ENCODE data around the gene IGSF8.
"Not testable (repeated sequence)": the region's sequence is repeated elsewhere in the genome, so short reads cannot be mapped to it uniquely, and the experiment has no call there.

IGSF8 gene

GRCh38 chr1:160097911-160098851 lies at the start of gene IGSF8:
IGSF8 (minus strand) TSS chr1:160098619; CDS start chr1:160098472, 147 bp downstream.
- DNase-seq = peak; percentile 44 to 61

GRCh38 chr1:160148121-160148520 lies 49.7 kb upstream of the IGSF8 start:
- DNase-seq = no peak

GRCh38 chr1:160146107-160146506 lies 47.7 kb upstream of the IGSF8 start:
- no peak for DNase-seq

GRCh38 chr1:160144921-160145320 lies 46.5 kb upstream of the IGSF8 start:
- DNase-seq = no peak

GRCh38 chr1:160143695-160144094 lies 45.3 kb upstream of the IGSF8 start:
- DNase-seq = peak; percentile 9 to 36

DNA sequence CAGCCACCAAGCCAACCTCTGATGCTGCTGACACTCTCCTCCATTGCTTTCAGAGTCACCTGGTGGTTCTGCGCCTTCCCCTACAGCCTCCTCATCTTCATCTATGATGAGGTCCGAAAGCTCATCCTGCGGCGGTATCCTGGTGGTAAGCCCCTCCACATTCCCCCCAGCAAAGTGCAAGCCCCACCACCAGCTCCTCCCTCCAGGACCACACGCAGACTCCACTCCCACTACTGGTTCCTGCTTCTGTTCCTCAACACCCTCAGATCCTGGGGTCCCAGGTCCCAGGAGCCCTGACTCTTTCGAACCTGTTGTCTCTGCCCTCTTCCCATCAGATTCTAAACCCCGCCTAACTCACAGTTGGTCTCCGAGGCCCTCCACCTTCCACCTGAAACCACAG lies 41.4 kb upstream of the IGSF8 start:
- no peak for DNase-seq

DNA sequence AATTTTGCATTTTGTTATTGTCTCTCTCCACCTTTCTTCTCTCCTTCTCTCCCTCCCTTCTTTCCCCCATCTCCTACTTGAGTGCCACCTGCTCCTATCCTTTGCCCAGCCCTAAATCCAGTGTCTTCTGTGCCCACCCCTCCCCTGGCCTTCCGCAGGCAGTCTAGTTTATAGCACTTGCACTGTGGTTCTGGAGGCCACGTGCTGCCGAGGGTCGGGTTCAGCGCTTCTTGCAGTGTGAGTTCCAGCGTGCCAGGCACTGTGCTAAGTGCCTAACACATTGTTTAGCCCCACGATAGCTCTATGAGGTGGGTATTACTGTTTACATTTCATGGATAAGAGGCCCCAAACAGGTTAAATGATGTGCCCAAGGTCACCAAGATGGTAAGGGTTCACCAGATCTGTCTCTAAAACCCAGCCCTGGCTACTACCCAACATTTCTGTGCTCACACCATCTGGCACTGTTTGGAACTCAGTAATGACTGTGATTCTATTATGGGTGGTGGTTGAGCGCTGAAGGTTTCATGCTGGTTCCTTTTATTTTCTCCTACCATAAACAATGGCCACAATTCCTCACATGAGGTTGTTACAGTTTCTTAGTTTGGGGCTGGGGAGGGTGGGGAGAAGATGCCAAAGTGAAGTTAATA lies 38.9 kb upstream of the IGSF8 start:
- no peak for DNase-seq

GRCh38 chr1:160136926-160137200 lies 38.4 kb upstream of the IGSF8 start:
- DNase-seq = no peak

GRCh38 chr1:160136121-160136925 lies 37.9 kb upstream of the IGSF8 start:
- no peak for DNase-seq

- DNase-seq = no peak
These were observed 36.6 kb upstream of the IGSF8 start for GRCh38 chr1:160134791-160135572.

DNA sequence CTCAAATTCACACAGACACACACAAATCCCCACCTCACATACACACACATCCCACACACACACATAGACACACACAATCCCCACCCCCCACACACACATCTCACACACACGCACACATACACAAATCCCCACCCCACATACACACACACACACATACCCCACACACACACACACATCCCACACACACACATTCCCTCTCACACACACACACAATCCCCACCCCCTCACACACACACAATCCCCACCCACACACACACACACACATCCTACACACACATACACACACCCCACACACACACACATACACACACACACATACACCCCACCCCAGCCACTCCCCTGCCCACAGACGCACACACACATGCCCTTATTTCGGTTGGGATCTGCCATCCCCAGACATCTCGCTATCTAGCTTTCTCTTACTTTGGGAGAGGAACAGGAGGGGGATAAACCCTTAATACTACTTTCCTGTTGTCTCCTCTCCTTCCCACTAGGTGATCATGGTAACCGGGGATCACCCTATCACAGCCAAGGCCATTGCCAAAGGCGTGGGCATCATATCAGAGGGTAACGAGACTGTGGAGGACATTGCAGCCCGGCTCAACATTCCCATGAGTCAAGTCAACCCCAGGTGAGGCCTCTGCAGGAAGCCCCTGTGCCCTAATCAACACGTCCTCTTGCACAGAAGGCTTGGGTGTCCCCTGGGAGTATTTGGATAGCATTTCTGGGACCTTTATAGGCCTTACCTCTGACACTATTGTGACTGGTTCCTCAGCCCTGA lies 35.8 kb upstream of the IGSF8 start:
- no peak for DNase-seq

- no peak for DNase-seq
These were observed 33.6 kb upstream of the IGSF8 start for GRCh38 chr1:160131803-160132565.

DNA sequence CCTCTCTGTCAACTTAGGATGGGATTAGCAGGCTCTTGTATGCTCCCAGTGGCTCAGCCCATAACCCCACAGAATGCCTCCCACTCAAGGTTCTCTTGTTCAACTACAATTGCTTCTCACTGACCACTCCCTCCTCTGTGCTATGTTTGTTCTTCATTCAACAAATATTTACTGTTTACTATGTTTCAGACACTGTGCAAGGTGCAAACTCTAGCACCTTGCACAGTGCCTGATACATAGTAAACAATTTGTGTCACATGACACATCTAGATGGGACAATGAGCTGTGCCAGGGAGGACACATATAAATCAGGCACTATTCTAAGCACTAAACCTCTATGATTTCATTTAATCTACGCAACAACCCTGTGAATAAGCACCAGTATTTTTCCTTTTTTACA lies 32.5 kb upstream of the IGSF8 start:
- no peak for DNase-seq

- DNase-seq = no peak
These were observed 32.1 kb upstream of the IGSF8 start for GRCh38 chr1:160130486-160130885.

- DNase-seq = no peak
These were observed 31.5 kb upstream of the IGSF8 start for GRCh38 chr1:160129966-160130365.

- DNase-seq = no peak
These were observed 31.1 kb upstream of the IGSF8 start for GRCh38 chr1:160129558-160129957.

GRCh38 chr1:160129046-160129445 lies 30.6 kb upstream of the IGSF8 start:
- DNase-seq = no peak

DNA sequence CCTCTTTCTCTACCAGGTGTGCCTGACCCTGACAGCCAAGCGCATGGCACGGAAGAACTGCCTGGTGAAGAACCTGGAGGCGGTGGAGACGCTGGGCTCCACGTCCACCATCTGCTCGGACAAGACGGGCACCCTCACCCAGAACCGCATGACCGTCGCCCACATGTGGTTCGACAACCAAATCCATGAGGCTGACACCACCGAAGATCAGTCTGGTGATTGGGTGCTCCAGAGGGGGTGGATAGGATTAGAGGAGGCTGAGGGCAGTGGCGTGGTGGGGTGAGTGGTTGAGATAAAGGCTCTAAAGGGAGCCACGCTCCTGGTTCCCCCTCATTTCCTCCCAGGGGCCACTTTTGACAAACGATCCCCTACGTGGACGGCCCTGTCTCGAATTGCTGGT lies 30.2 kb upstream of the IGSF8 start:
- no peak for DNase-seq

GRCh38 chr1:160127865-160128523 lies 29.6 kb upstream of the IGSF8 start:
- no peak for DNase-seq

- no peak for DNase-seq
These were observed 29.0 kb upstream of the IGSF8 start for GRCh38 chr1:160127381-160127780.

GRCh38 chr1:160126342-160126741 lies 27.9 kb upstream of the IGSF8 start:
- DNase-seq = not testable (repeated sequence)

All from AML-193 (cell line).